Stimulated activated CD4-positive, alpha-beta T cell treated with anti-CD3 and anti-CD28 coated beads, Interleukin-1b, Interleukin-23, amount 100 ng/mL, for 24 hours (primary cell): ENCODE measurements around the gene INPP5A.
"Not testable (repeated sequence)": the region's sequence is repeated elsewhere in the genome, so short reads cannot be mapped to it uniquely, and the experiment has no call there.

Experiments
- DNase-seq, 4 experiments: peaks; one replicate each; pipeline ENCODE4 v3.0.0-alpha.2; 2020; ENCODE audit warnings: low read depth in 4 of 4, low spot score in 1 of 4

The INPP5A gene

DNA sequence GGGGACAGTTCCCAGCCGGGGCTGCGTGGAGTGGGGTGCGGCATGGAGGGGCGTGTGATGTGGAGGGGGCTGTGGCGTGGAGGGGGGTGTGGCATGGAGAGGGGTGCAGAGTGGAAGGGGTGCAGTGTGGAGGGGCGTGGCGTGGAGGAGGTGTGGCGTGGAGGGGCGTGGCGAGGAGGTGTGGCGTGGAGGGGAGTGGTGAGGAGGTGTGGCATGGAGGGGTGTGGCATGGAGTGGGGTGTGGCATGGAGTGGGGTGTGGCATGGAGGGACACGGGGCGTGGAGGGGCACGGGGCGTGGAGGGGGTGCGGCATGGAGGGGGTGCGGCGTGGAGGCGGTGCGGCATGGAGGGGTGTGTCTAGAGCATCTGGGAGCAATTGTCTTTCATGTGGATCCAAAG is 214.8 kb downstream of the INPP5A start:
- no peak for DNase-seq

DNA sequence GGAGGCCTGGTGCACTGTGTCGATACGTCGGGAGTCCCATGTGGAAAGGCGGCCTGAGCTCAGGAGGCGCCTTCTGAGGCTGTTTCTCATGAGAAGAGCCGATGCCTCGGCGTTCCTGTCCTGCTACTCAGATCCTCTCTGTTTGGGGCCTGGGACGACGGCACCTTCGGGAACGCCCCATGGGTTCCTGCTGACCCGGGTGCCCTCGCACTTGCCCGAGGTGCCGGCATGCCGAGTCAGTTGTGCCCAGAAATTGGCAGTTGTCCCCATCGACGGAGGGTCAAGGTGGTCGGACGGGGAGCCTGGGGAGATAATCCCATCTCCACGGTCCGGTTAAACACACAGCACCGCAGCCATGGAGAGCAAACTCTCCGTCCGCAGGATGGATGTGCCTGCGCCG is 215.4 kb downstream of the INPP5A start:
- no peak for DNase-seq

DNA sequence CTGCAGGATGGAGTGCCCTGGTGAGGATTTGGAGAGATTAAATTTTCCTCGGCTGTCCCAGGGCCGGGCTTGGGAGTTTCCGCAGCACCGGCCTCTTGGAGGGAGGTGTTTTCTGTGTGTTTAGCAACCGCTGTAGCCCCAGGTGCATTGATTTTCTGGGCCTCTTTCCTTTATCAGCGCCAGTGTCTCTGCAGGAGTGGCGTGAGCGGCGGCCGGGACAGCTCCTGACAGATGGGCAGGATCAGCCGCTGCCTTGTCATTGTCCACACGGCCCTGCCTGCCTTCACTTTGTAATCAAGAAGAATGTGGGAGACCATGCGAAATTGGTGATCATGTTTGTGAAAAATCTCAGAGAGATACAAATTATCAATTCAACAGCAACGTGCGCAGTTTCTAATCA is 216.0 kb downstream of the INPP5A start:
- DNase-seq = no peak

DNA sequence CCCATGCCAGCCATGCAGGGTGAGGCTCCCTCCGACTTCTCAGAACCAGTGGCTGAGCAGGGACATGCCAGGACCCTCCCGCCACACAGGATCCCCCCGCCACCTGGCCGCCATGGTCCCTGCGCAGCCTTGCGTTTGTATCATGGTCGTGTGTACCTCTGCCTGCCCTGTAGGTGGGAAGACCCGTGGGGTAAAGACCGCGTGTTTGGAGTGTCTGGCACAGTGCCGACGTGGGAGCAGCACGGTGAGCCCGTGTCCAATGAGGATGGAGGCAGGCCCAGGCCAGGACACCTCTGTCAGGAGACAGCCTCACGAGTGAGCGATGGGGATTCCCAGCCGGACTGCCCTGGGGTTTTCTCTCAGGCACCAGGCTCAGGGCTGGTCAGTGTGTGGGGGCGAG is 216.5 kb downstream of the INPP5A start:
- no peak for DNase-seq

DNA sequence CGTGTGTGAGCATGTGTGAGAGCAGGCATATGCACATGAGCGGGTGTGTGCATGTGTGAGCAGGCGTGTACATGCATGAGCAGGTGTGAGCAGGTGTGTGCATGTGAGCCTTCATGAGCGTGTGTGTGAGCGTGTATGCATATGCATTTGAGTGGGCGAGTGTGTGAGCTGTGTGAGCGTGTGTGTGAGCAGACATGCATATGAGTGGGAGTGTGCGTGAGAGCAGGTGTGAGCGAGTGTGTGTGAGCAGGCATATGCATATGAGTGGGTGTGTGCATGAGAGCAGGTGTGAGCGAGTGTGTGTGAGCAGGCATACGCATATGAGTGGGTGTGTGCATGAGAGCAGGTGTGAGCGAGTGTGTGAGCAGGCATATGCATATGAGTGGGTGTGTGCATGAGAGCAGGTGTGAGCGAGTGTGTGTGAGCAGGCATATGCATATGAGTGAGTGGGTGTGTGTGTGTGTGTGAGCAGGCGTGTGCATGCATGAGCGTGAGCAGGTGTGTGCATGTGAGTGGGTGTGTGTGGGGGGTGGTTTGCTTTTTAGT is 217.7 kb downstream of the INPP5A start:
- DNase-seq = no peak

- no peak for DNase-seq
Observed at GRCh38 chr10:132756591-132756990, 219.0 kb downstream of the INPP5A start.

DNA sequence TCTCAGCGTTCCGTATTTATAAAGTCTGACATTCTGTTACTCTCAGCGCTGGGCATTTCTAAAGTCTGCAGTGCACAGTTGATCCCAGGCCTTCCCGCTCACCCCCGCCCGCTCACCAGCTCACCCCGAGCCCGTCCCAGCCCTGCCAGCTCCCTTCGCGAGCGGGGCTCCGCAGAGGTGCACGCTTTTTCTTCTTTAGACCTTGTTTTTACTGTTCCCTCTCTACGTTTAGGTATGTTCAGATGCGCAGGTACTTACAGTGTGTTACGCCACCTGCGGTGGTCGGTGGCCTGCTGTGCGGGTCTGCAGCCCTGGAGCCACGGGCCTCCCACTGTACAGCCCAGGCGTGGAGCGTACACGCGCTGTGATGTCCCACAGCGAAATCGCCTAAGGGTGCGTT is 219.6 kb downstream of the INPP5A start:
- no peak for DNase-seq

- DNase-seq = no peak
Observed at GRCh38 chr10:132758865-132759264, 221.3 kb downstream of the INPP5A start.

DNA sequence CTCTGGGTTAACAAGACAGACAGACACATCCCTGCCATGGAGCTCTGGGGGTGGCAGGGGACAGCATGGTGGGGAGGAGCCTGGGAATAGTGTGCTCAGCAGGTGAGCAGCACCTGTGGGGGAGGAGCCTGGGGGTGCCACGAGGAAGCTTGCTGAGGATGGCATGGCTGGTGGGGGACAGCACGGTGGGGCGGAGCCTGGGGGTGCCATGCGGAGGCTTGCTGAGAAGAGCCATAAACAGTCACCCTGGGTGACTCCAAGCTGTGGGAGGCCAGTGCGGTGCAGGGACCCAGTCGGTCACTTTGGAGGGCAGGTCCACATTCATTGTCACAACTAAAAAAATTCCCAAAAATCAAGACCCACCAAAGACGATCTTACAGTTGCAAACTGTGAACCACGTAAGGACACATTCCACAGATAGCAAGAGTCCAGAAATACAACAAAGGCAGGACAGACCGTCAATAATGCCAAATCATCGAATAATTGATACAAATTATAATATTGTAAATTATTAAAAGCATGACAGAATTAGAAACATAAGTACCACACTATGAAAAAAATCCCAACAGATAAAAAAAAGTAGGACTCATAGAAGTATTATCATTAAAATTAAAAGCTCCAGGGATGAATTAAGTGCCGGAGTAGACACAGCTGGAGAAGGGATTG is 223.9 kb downstream of the INPP5A start:
- DNase-seq = no peak

DNA sequence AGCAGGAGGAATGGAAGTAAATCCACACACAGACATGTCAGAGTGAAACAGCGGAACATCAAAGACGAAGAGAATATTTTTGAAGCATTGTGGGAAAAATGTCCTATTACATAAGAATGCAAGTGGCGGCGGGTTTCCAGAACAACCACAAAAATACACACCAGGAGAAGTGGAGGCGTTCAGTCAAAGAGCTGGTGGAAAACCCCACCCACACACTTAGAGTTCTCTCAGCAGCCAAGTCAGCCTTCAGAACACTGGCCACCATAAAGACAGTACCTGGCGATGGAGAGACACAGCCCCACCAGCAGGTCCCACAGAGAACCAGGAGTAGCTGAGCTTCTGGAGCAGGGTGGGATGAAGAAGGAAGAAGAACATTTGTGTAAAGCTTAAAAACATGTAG is 224.7 kb downstream of the INPP5A start:
- no peak for DNase-seq

DNA sequence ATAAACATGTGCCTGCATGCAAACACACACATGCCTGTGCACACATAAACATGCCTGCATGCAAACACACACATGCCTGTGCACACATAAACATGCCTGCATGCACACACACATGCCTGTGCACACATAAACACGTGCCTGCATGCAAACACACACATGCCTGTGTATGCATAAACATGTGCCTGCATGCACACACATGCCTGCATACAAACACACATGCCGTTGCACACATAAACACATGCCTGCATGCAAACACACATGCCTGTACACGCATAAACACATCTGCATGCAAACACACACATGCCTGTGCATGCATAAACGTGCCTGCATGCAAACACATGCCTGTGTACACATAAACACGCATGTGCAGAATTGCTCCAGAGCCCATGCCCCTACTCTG is 226.0 kb downstream of the INPP5A start:
- DNase-seq = no peak

- DNase-seq = no peak
Observed at GRCh38 chr10:132764108-132764507, 226.5 kb downstream of the INPP5A start.

DNA sequence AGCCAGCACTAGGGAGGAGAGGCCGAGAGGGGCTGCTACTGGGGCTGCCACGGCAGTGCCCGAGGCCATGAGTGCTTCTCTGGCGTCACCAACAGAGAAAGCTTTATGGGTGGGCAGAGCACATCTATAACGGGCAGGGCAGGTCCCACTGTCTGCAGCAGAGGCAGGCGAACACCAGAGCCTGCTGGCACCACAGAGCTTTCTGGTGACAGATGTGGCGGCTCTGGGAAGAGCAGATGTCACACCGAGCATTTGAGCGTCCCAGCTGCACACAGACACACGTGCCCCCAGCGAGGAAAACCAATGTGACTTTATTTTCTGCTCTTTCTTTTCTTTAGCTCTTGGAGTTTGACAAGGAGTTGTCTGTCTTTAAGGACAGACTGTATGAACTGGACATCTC is 227.8 kb downstream of the INPP5A start:
- no peak for DNase-seq

GRCh38 chr10:132766291-132766690 is 228.7 kb downstream of the INPP5A start:
- DNase-seq = no peak

DNA sequence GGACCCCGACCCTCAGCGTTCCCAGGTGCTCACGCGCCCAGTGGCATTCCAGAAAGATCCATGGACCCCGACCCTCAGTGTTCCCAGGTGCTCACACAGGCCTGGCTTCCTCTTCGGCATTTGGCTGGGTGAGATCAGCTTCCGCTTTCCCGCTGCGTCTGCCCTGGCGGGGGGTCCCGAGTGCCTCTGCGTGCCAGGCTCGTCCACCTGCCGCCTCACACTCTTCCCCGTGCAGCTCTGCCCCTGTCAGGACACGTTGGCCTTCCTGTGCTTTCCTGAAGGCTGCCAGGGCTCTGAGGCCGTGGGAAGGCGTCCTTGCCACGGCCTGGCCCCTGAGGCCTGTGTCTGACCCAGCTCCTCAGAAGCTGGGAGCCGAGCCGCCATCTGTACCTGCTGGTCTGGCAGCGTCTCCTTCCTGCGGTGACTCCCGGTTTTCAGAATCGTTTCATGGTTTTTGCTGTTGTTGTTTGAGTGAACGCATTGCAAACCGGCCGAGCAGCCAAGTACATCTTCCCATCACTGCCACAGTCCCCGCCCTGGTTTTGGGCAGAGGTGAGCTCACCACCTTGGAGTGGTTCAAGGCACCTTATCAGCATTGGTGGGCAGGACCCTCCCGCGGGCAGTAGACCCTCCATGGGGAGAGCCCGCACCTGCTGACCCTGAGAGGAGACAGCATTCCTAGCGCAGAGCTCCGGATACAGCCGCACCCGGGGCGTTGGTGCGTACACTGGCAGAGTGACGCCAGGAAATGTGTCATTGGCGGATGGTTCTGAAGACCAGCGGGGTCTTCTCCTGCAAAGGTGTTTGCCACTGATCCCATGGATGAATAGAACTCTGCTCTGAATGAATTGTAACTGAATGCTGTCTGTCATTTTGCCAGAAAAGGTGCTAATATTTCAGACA is 231.0 kb downstream of the INPP5A start:
- no peak for DNase-seq

DNA sequence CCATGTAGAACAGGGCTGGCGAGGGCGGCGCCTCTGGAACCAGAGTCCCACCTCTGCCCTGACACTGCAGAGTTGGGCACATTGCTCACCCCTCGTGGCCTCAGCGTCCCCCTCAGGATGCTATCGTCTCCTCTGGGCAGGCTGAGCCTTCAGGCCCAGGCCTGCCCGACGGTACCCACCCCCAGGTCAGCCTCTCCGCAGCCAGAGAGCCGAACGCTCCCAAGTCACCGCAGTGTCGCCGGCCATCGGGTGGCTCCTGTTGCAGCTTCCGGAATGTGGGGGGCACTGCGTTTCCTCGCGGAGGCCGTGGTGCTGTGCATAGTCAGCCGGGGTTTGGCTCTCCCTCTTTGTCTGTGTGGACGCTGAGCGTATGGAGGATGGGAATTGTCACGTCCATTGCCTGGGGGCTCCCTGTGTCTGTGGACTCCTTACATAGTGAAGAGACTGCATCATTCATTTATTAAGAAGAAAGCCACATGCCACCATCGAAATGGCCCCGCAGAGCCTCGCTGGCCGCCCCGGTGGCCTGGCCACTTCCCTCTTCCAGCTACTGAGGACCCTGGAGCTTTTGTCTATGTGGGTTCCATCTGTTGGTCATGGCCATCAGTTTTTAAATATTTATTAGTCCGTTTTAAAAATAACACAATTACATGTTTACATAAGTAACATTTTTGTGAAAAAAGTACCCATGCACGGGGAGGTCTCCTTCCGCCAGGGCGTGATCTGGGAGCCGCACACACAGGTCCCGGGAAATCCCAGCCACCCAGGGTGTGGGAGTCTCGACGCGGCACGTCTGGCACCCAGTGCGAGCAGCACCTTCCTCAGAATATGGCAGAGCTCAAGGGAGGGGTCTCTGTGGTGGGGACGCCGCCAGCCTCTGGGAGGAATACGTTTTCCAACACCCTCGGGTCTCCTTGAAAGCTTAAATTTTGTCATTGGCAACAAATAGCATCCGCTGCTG is 232.8 kb downstream of the INPP5A start:
- no peak for DNase-seq

- DNase-seq = not testable (repeated sequence)
Observed at GRCh38 chr10:132772816-132773215, 235.2 kb downstream of the INPP5A start.

DNA sequence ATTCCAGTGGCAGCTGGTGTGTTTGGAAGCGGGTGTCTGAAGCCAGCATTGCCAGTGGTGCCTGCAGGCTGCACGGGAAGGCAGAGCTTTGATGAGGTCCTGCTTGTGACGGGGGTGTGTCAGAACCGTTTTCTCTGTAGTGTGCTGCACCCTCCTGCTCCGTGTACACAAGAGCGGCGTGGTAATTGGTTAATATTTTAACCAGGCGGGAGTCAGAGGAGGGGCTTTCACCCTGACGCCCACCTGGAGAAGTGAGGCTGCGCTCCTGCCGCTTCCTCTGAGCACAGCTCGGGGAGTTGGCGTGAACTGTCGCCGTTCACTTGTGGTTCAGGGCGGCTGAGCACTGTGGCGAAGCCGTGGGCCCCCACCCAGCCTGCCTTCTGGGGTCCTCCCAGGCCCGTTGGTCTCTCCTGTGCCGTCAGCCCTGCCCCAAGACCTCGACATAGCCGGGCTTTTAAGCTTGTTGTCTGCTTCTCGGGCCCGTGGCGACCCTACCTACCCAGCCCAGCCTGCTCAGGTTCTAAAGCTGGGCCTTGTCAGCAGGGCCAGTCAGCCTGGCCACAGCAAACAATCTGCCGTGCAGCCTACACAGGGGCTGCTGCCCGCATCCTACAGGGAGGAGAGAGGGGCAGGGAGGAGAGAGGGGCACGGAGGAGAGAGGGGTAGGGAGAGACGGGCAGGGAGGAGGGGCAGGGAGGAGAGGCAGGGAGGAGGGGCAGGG is 236.8 kb downstream of the INPP5A start:
- no peak for DNase-seq

- DNase-seq = no peak
Observed at GRCh38 chr10:132774902-132775863, 237.6 kb downstream of the INPP5A start.
